ENCODE measurements around the gene MARK3. TPM values are rescaled to one million over a fixed set of nuclear protein-coding genes. Genes with fewer than 3 reads are reported as not detected.
"Not testable (repeated sequence)": the region's sequence is repeated elsewhere in the genome, so short reads cannot be mapped to it uniquely, and the experiment has no call there.

MARK3 gene
- total and polyA plus RNA-seq, 9 donors = 54.7 to 83.3 (median 59.1) TPM

DNA sequence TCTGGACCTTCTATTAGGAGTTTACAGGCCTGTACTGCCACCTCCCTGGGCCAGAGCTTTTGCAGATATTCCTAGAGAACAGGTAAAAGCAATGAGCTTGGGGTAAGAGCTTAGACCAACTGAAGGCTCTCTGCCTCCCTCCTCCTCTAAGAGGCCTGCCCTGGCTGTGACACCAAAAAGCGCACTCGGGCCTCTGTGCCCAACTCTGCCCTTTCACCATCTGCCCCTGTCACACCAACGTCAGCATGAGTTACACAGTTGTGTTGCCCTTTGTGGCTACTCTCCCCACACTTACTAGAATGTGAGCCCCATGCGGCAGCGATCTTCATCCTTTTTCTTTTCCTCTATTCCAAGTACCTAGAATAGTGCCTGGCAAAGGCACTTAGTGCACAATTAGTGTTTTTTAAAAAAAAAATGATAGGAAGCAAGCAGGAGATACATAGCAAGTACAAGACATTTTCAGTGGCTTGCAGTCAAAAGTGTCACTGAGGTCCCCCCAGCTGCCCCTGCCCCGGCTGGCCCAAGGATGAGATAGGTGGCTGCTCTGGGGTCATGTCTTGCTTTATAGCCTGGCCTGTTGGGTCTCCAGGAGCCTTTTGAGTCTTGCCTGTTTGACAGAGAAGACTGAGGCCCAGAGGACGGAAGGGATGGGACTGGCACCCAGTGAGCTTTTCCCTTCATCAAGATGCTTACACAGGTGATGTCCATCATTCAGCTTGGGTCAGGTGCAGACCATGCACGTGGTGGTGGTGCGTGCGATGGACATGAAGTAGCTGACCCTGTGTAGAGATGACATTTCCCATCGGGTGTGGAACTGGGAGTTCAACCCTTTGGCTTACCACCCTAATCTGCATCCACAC is 124.9 kb downstream of the MARK3 start:
- peaks cover 15% of the 10 kb centered on the region for H3K4me1 ChIP-seq (ENCODE audit: control insufficient read depth, insufficient read depth, low read length)
- H3K36me3 ChIP-seq (ENCODE audit: control insufficient read depth, insufficient read depth, low read length) = peaks cover 47% of the 10 kb centered on the region
- no peak overlapping the region for H3K27ac ChIP-seq (ENCODE audit: low read length)
- 87% methylated on average over 9 of the region's 11 CpGs for WGBS (ENCODE audit: insufficient coverage)
- DNase-seq = no peak
- H3K27me3 ChIP-seq (ENCODE audit: control insufficient read depth, insufficient read depth, low read length) = no peaks in the 10 kb centered on the region
- H3K4me3 ChIP-seq (ENCODE audit: low read length) = no peak overlapping the region
- no peaks in the 10 kb centered on the region for H3K9me3 ChIP-seq (replicated peaks; ENCODE audit: control insufficient read depth, low read depth, low read length)

DNA sequence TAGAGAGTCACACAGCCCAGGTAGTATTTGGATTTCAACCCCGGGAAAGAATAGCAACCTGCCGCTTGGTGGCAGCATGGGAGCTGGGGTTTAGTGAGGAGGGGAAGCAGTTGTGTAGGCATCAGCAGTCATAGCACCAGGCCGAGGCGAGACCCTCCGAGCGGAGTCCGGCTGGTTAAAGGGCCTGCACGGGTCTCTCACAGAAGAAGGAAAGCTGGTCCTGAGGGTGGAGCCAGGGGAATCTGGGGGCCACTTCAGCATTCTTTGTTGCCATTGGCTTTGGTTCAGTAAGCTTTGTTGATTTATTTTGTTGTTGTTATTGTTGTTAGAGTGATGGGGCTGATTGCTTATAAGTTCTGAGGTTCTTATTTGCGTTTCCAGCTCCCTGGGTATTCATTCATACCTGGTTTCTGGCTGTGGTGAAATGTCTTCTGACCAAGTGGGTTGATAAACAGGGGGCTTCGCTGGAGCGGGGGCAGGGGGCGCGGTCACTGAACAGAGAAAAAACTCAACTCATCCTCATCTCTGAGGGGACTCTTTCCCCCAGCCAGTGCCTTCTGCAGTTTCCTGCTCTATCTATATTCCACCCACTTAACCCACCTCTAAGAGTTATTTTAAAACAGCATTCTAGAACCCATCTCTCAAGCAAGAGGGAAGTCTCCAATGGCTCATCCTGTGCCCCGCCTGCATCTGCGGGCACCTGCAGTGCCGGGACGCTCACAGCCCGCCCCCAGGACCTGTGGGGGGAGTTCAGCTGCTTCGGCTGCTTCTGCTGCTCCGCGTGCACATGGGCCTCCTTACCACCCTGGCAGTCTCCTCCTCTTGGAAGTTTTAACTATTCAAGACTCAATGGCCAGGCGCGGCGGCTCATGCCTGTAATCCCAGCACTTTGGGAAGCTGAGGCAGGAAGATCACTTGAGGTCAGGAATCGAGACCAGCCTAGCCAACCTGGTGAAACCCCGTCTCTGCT is 125.8 kb downstream of the MARK3 start:
- Histone ChIP-seq H3K27me3 (ENCODE audit: control insufficient read depth, insufficient read depth, low read length) (no peaks in the 10 kb centered on the region), H3K9me3 (replicated peaks; ENCODE audit: control insufficient read depth, low read depth, low read length) (no peaks in the 10 kb centered on the region), H3K4me3 (ENCODE audit: low read length) (no peak overlapping the region), H3K36me3 (ENCODE audit: control insufficient read depth, insufficient read depth, low read length) (peaks cover 41% of the 10 kb centered on the region), H3K27ac (ENCODE audit: low read length) (no peak overlapping the region), H3K4me1 (ENCODE audit: control insufficient read depth, insufficient read depth, low read length) (peaks cover 15% of the 10 kb centered on the region)
- no peak for DNase-seq
- 82% methylated on average over 15 of the region's 26 CpGs for WGBS (ENCODE audit: insufficient coverage)

DNA sequence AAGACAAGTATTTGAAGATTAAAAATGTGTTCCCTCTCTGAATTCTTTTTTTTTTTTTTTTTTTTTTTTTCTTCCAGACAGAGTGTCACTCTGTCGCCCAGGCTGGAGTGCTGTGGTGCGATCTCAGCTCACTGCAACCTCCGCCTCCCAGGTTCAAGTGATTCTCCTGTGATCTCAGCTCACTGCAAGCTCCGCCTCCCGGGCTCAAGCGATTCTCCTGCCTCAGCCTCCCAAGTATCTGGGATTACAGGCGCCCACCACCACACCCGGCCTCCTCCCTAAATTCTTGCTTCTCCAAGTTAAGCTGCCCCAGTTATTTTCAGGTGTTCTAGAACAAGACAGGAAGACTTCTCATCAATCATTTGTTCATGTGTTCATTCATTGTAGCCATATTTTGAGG is 127.0 kb downstream of the MARK3 start:
- Histone ChIP-seq H3K4me1 (ENCODE audit: control insufficient read depth, insufficient read depth, low read length) (peaks cover 17% of the 10 kb centered on the region), H3K36me3 (ENCODE audit: control insufficient read depth, insufficient read depth, low read length) (peaks cover 37% of the 10 kb centered on the region), H3K27ac (ENCODE audit: low read length) (peak overlapping the region; percentile 84)
- 90% methylated on average over 2 of the region's 8 CpGs for WGBS (ENCODE audit: insufficient coverage)
- not testable (repeated sequence) for H3K4me3 ChIP-seq (ENCODE audit: low read length); DNase-seq; H3K27me3 ChIP-seq (ENCODE audit: control insufficient read depth, insufficient read depth, low read length); H3K9me3 ChIP-seq (replicated peaks; ENCODE audit: control insufficient read depth, low read depth, low read length)

DNA sequence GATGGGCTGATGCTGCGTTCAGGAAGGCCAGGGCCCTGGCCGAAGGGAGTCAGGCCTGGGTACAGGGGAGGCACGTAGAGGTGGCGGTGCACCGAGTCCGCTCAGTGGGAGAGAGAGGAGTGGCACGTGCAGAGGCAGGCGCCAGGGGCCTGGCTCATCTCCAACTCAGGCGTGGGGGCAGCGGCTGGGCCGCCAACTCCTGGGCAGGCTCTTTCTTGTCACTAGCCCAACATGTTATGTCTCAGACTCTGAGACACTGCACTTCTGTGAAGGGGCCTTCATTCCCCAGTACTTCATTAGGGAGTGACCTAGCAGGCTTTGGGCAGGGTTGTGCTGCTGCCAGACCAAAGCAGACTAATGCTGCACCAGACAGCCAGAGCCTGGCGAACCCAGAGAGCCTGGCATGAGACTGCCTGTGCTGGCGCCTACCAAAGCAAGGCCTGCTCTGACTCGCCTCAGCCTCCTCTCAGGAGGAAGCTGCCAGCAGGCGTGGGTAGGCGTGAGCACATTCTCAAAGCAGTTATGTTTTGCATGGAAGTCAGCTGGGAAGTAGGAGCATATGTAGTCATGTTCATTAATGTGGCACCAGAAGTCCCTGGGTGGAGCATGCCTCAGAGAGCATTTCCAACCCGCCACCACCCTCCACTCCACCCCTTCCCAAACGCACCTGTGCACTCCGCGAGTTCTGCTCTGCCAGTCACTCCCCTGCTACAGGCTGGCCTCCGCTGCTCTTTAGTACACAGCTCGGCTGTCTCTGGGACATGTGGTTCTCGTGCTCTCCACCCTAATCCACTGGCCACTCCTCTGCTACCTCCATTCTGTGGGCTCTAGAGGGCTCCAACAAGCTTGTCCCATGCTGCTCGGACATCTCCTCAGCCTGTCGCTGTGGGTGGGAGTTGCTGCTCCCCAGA is 127.7 kb downstream of the MARK3 start:
- Histone ChIP-seq H3K27me3 (ENCODE audit: control insufficient read depth, insufficient read depth, low read length) (no peaks in the 10 kb centered on the region), H3K27ac (ENCODE audit: low read length) (peak overlapping the region; percentile 84), H3K4me3 (ENCODE audit: low read length) (no peak overlapping the region), H3K36me3 (ENCODE audit: control insufficient read depth, insufficient read depth, low read length) (peaks cover 32% of the 10 kb centered on the region), H3K4me1 (ENCODE audit: control insufficient read depth, insufficient read depth, low read length) (peaks cover 24% of the 10 kb centered on the region), H3K9me3 (replicated peaks; ENCODE audit: control insufficient read depth, low read depth, low read length) (no peaks in the 10 kb centered on the region)
- 68% methylated on average over 18 of the region's 25 CpGs for WGBS (ENCODE audit: insufficient coverage)
- peak; percentile 60 for DNase-seq

DNA sequence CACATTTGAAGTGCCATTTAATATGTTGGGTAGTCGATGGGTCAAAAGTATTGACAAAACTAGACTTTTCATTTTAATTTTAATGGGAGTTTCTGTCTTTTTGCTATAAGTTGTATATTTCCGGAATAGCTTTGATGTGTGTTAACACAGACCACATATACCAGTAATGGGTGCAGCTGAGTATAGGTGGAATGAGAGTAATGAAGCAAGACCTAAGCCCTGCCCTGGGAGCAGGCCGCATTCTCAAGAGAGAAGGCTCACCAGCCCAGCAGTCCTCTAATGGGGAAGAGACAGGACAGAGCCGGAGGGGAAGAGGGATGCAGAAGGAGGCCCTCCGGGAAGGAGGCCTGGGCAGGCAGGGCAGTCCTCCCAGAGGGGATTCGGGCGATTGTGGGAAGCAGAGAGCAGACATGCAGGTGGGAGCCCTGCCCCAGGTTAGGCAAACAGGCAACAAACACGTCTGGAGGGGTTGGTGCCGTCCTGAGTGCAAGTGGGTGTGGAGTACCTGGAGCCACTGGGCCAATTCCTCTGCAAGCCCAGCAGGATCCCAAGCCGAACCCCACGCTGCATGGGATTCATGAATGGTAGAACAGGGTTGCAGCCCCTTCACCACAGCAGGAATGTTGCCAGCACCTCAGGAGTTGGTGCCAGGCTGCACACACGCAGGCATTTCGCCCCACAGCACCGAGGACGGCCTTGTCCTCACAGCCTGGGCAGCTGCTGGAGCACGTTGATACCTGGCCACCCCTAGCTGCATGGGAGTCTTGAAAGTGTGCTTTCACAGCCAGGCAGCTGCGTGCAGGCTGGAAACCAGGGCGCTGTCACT is 129.6 kb downstream of the MARK3 start:
- no peak for DNase-seq
- peaks cover 26% of the 10 kb centered on the region for H3K36me3 ChIP-seq (ENCODE audit: control insufficient read depth, insufficient read depth, low read length)
- H3K27me3 ChIP-seq (ENCODE audit: control insufficient read depth, insufficient read depth, low read length) = no peaks in the 10 kb centered on the region
- H3K4me1 ChIP-seq (ENCODE audit: control insufficient read depth, insufficient read depth, low read length) = peaks cover 43% of the 10 kb centered on the region
- no peak overlapping the region for H3K4me3 ChIP-seq (ENCODE audit: low read length)
- no peaks in the 10 kb centered on the region for H3K9me3 ChIP-seq (replicated peaks; ENCODE audit: control insufficient read depth, low read depth, low read length)
- no peak overlapping the region for H3K27ac ChIP-seq (ENCODE audit: low read length)
- 85% methylated on average over 16 of the region's 18 CpGs for WGBS (ENCODE audit: insufficient coverage)

DNA sequence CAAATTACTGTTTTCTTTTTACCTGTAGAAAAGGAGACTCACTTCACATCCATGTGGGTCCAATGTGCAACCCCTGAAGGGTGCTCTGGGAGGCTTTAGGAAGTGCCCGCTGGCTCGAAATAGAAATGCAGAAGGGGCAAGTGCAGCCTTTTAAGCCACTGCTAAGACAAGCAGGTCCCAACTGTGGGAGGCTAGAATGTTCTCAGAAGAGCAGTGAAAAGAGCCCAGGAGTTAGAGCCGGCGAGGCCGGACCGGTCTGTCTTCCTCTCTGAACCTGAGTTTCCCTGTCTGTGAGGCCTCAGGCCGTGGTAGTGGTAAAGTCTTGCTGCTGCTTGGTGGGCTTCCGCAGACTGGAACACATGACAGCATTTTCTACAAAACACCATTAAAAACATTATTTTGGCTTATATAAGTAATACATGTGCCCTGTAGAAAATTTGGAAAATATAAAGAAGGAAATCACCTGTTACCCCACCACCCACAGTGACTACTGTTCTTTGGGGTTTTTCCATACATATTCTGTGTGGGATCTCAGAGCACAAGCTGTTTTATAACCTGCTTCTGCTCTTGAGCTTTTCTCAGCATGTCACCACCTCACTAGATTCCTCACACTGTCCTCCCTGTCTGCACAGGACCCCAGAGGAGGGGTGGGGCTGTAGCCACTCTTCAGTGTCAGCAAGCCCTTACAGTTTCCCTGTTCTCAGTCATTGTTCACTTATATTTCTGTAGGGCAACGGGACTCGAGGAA is 131.4 kb downstream of the MARK3 start:
- WGBS (ENCODE audit: insufficient coverage) = 83% methylated on average over 3 of the region's 10 CpGs
- no peak overlapping the region for H3K4me3 ChIP-seq (ENCODE audit: low read length)
- peaks cover 10% of the 10 kb centered on the region for H3K27me3 ChIP-seq (ENCODE audit: control insufficient read depth, insufficient read depth, low read length)
- H3K4me1 ChIP-seq (ENCODE audit: control insufficient read depth, insufficient read depth, low read length) = peaks cover 57% of the 10 kb centered on the region
- peaks cover 13% of the 10 kb centered on the region for H3K36me3 ChIP-seq (ENCODE audit: control insufficient read depth, insufficient read depth, low read length)
- no peaks in the 10 kb centered on the region for H3K9me3 ChIP-seq (replicated peaks; ENCODE audit: control insufficient read depth, low read depth, low read length)
- no peak overlapping the region for H3K27ac ChIP-seq (ENCODE audit: low read length)
- no peak for DNase-seq

DNA sequence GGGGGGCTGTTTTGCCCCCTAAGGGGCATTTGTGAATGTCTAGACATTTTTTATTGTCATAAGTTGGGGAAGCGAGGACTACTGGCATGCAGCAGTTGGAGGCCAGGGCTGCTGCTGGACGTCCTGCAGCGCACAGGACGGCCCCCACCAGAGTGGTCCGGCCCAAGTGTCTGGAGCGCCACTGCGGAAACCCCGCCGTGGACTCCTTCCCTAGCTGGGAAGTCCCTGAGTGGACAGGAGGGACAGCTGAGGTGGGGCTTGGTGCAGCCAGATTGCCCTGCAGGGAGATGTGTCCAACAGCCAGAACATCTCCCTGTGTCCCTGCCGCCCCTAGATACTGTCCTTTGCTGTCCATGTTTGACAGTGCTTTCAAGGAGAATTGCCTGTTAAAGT is 132.0 kb downstream of the MARK3 start:
- peaks cover 57% of the 10 kb centered on the region for H3K4me1 ChIP-seq (ENCODE audit: control insufficient read depth, insufficient read depth, low read length)
- no peak overlapping the region for H3K27ac ChIP-seq (ENCODE audit: low read length)
- peaks cover 11% of the 10 kb centered on the region for H3K36me3 ChIP-seq (ENCODE audit: control insufficient read depth, insufficient read depth, low read length)
- no peak for DNase-seq
- peaks cover 16% of the 10 kb centered on the region for H3K27me3 ChIP-seq (ENCODE audit: control insufficient read depth, insufficient read depth, low read length)
- no peak overlapping the region for H3K4me3 ChIP-seq (ENCODE audit: low read length)
- WGBS (ENCODE audit: insufficient coverage) = 62% methylated on average over 10 of the region's 10 CpGs
- H3K9me3 ChIP-seq (replicated peaks; ENCODE audit: control insufficient read depth, low read depth, low read length) = no peaks in the 10 kb centered on the region

DNA sequence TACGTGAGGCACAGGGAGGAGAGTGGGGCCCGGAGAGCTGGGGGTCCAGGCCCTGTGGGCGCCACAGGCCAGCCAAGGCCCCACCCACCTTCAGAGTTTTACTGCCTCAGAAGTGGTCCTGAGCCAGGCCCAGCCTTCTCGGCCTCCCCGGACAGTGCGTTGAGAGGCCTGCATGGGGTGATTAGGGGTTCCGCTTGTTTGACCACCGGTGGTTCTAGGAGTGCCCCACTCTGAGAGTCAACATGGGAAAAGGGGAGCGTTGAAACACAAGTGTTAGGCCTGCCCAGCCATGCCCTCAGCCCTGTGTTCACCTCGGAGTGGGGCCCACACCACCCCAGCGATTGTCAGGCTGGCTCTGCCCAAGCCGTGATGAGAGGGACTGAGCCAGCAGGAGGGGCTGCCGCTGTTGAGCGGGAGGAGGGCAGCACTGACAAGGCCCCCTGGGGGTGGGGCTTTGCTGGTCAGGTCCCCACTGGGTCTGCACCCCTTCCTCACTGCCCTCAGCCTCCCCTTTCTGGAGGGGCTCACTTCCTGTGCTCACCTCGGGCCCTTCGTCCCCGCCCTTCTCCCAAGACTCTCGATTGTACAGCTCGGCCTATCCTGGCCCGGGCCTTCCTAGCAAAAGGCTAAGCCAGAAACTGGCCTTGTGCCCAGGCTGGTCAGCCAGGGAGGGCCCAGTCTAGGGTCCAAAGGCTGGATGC is 132.7 kb downstream of the MARK3 start:
- H3K27ac ChIP-seq (ENCODE audit: low read length) = no peak overlapping the region

More for the DNA sequence above, 132.7 kb downstream of the MARK3 start:
- Histone ChIP-seq H3K4me3 (ENCODE audit: low read length) (no peak overlapping the region), H3K9me3 (replicated peaks; ENCODE audit: control insufficient read depth, low read depth, low read length) (no peaks in the 10 kb centered on the region), H3K36me3 (ENCODE audit: control insufficient read depth, insufficient read depth, low read length) (peaks cover 11% of the 10 kb centered on the region), H3K4me1 (ENCODE audit: control insufficient read depth, insufficient read depth, low read length) (peaks cover 53% of the 10 kb centered on the region), H3K27me3 (ENCODE audit: control insufficient read depth, insufficient read depth, low read length) (peaks cover 20% of the 10 kb centered on the region)
- 27% methylated on average over 16 of the region's 20 CpGs for WGBS (ENCODE audit: insufficient coverage)
- peak; percentile 47 for DNase-seq
